PC-9 (cell line): ENCODE data around the gene IGLL1.

Experiments used
- CTCF ChIP-seq: fragments of 200-600 bp; sonication (generic); conservative IDR thresholded peaks from 2 replicates; pipeline ENCODE4 v1.6.1; 2017; ENCODE audit warnings: mixed run types, antibody characterized with exemption, mild to moderate bottlenecking, moderate library complexity
- EZH2 ChIP-seq: fragments of 200-600 bp; sonication (generic); IDR thresholded peaks from 2 replicates; pipeline ENCODE4 v1.8.0; 2017; ENCODE audit warnings: antibody characterized with exemption, low read depth

- TF ChIP-seq CTCF, result no peak
- TF ChIP-seq EZH2, result no peak
Observed at GRCh38 chr22:23557467-23557866, 22.6 kb downstream of the IGLL1 start.
